HepG2 (cell line): ENCODE measurements around the gene DENND4C. TPM values are rescaled to one million over a fixed set of nuclear protein-coding genes. Genes with fewer than 3 reads are reported as not detected.
"Not testable (repeated sequence)": the region's sequence is repeated elsewhere in the genome, so short reads cannot be mapped to it uniquely, and the experiment has no call there.

Source experiments
- ATAC-seq: fragments of 200-7000 bp; cut with Tn5 transposase; 3 replicates; pipeline ENCODE4 v1.9.1; 2020; ENCODE audit warnings: mild to moderate bottlenecking, moderate library complexity
- BruUV-seq: library from RNA; stranded (reverse); fragments of 400-500 nt; replicated peaks from 2 replicates; lab custom pipeline; 2021; lab: Mats Ljungman, UMichigan
- CTCF ChIA-PET: fragments of 300-600 bp; formaldehyde crosslinking; extraction: SDS; loops from one replicate; lab custom pipeline; 2021; ENCODE audit warnings: low total read pairs, inconsistent platforms, low intra/inter-chr PET ratio; lab: Yijun Ruan, JAX
- POLR2A ChIA-PET: fragments of 350-600 bp; sonication (Branson Sonifier 250); formaldehyde crosslinking; loops from one replicate; lab custom pipeline; 2020; ENCODE audit warnings: antibody characterized with exemption, inconsistent platforms; lab: Yijun Ruan, JAX
- DNase-seq: peaks from one replicate; pipeline ENCODE4 v3.0.0-alpha.2; 2015; ENCODE audit warnings: low spot score
- FAIRE-seq: peaks from 3 replicates; lab custom pipeline; 2011; peaks lifted over from hg19 to GRCh38; lab: Jason Lieb, UNC
- H2AFZ ChIP-seq: one replicate; pipeline ENCODE4 v1.6.1; 2011; ENCODE audit warnings: low read length, inconsistent platforms
- H3K27ac ChIP-seq: fragments of 300-600 bp; 3 replicates; pipeline ENCODE4 v1.8.0; 2011; ENCODE audit warnings: mixed run types, mild to moderate bottlenecking, mixed read lengths, low read length, inconsistent platforms; ENCODE audit not compliant: insufficient read depth; ENCODE audit errors: extremely low read length
- H3K27me3 ChIP-seq, 2 experiments: fragments of 200-600 bp in 1 of 2; 2 replicates in 1 of 2; 3 replicates in 1 of 2; pipeline versions ENCODE4 v1.6.0 to v1.8.0; 2011; ENCODE audit warnings: low read length in 2 of 2, mild to moderate bottlenecking in 2 of 2, moderate library complexity in 2 of 2, inconsistent platforms in 1 of 2; ENCODE audit not compliant: insufficient read depth in 2 of 2, control insufficient read depth in 1 of 2
- H3K36me3 ChIP-seq, 2 experiments: fragments of 200-600 bp in 1 of 2; replicated peaks in 1 of 2; 2 replicates in 1 of 2; 3 replicates in 1 of 2; pipeline versions ENCODE4 v1.5.1 to v1.8.0; 2011; ENCODE audit warnings: low read length in 2 of 2, inconsistent platforms in 1 of 2; ENCODE audit not compliant: insufficient read depth in 2 of 2, control insufficient read depth in 1 of 2
- H3K4me1 ChIP-seq: 2 replicates; pipeline ENCODE4 v1.5.1; 2012; ENCODE audit warnings: low read length, inconsistent platforms; ENCODE audit not compliant: insufficient read depth
- H3K4me2 ChIP-seq: 2 replicates; pipeline ENCODE4 v1.6.0; 2011; ENCODE audit warnings: low read depth, low read length, inconsistent platforms
- H3K4me3 ChIP-seq, 3 experiments: fragments of 200-600 bp in 1 of 3; sonication (generic), shearing (Covaris generic) in 1 of 3; replicated peaks in 1 of 3; 2 replicates each; pipeline ENCODE4 v1.5.1; 2011 to 2016; ENCODE audit warnings: low read length in 3 of 3, inconsistent platforms in 2 of 3, low read depth in 2 of 3, mild to moderate bottlenecking in 2 of 3, control low read depth in 1 of 3, mixed read lengths in 1 of 3; ENCODE audit not compliant: insufficient read depth in 1 of 3
- H3K79me2 ChIP-seq: one replicate; pipeline ENCODE4 v1.6.1; 2011; ENCODE audit warnings: low read length, inconsistent platforms; ENCODE audit not compliant: insufficient read depth
- H3K9ac ChIP-seq: 2 replicates; pipeline ENCODE4 v1.6.0; 2011; ENCODE audit warnings: mild to moderate bottlenecking, low read depth, low read length, inconsistent platforms; ENCODE audit not compliant: insufficient read depth
- H3K9me3 ChIP-seq: 2 replicates; pipeline ENCODE4 v1.5.1; 2012; ENCODE audit warnings: mild to moderate bottlenecking, low read length
- H4K20me1 ChIP-seq: 2 replicates; pipeline ENCODE4 v1.6.0; 2011; ENCODE audit warnings: inconsistent platforms, mild to moderate bottlenecking, low read length, moderate library complexity; ENCODE audit not compliant: insufficient read depth
- THAP9 ChIP-seq: sonication (generic); formaldehyde crosslinking; IDR thresholded peaks from 2 replicates; pipeline ENCODE4; 2020; ENCODE audit warnings: missing genetic modification reagents, mild to moderate bottlenecking, borderline replicate concordance
- USF2 ChIP-seq, 2 experiments: sonication (generic) in 1 of 2; formaldehyde crosslinking in 1 of 2; IDR thresholded peaks; 2 replicates each; pipeline versions ENCODE4 v1.5.1 to v1.6.1; 2011 to 2020; ENCODE audit warnings: borderline replicate concordance in 1 of 2, low read depth in 1 of 2, low read length in 1 of 2, mild to moderate bottlenecking in 1 of 2, missing genetic modification reagents in 1 of 2, moderate library complexity in 1 of 2
- ZNF142 ChIP-seq: sonication (generic); formaldehyde crosslinking; IDR thresholded peaks from 2 replicates; pipeline ENCODE4 v1.4.0; 2020; ENCODE audit warnings: missing genetic modification reagents
- ZNF207 ChIP-seq: fragments of 450-650 bp; IDR thresholded peaks from 2 replicates; pipeline ENCODE4 v1.6.1; 2016; ENCODE audit warnings: antibody characterized with exemption, borderline replicate concordance
- WGBS: methylation state at CpG from one replicate; pipeline ENCODE4 v1.1.6; 2017; ENCODE audit warnings: low lambda C conversion rate; 5-methylcytosine and 5-hydroxymethylcytosine counted together
- in situ Hi-C: cut with HindIII; loops from 2 replicates; pipeline ENCODE4 v1.10.0; 2017; ENCODE audit warnings: low pct_unique_long_range_greater_than_20kb; ENCODE audit not compliant: extremely low pct_ligation_motif_present
- intact Hi-C: fragments of 100-400 bp; cut with micrococcal nuclease; formaldehyde crosslinking; loops from one replicate; pipeline ENCODE4 v1.10.0; 2022; ENCODE audit not compliant: unreplicated experiment
- polyA plus RNA-seq, 8 experiments: library from polyadenylated mRNA; depleted of rRNA in 3 of 8; stranded (reverse) in 7 of 8; unstranded in 1 of 8; fragments of >200 nt; fragmentation: Illumina TruSeq in 4 of 8; extraction: Trizol in 4 of 8; gene quantifications; 2 replicates each; pipeline versions ENCODE4 v1.2.1 to v1.2.3, GENCODE V29; 2011 to 2016; ENCODE audit warnings: low read depth in 4 of 8, missing spikeins in 1 of 8, mixed read lengths in 1 of 8; ENCODE audit not compliant: insufficient read depth in 1 of 8
- total RNA-seq, 5 experiments: library from RNA; depleted of rRNA; stranded (reverse); fragments of >200 nt; fragmentation: Illumina TruSeq; extraction: Trizol; gene quantifications; 2 replicates each; pipeline ENCODE4 v1.2.3, GENCODE V29; 2016; ENCODE audit warnings: low read depth in 1 of 5

The DENND4C gene
- total and polyA plus RNA-seq, 2 of the 13 experiments (the other 11 are each of a cell fraction or from before 2014, with no cell fraction given): 19.1 to 27.2 TPM

- no peak for TF ChIP-seq ZNF142 (CRISPR knock-in tag)
- no peak for TF ChIP-seq USF2 (IDR thresholded peaks at IDR 0.05; ENCODE audit: low read depth, low read length)
- no peak for TF ChIP-seq USF2 (CRISPR knock-in tag; IDR thresholded peaks at IDR 0.05; ENCODE audit: borderline replicate concordance)
- TF ChIP-seq THAP9: no peak
- no peak for TF ChIP-seq ZNF207
Observed at GRCh38 chr9:19411316-19411715, 180.8 kb downstream of the DENND4C start (continued).

- H3K4me3 ChIP-seq, H3K36me3 ChIP-seq, H3K79me2 ChIP-seq, ATAC-seq, DNase-seq, H3K4me2 ChIP-seq, H2AFZ ChIP-seq, H3K9ac ChIP-seq, H3K27ac ChIP-seq, FAIRE-seq, in situ Hi-C loops, H4K20me1 ChIP-seq, H3K9me3 ChIP-seq, intact Hi-C loops, CTCF ChIA-PET, H3K27me3 ChIP-seq, BruUV-seq, POLR2A ChIA-PET: not testable (repeated sequence)
- WGBS: 95% methylated on average over 3 of the region's 3 CpGs
- peaks cover 25% of the 10 kb centered on the region for H3K4me1 ChIP-seq
Observed at GRCh38 chr9:19413456-19413855, 183.0 kb downstream of the DENND4C start.
